ENCODE results near the gene TESMIN. TPM values are rescaled to one million over a fixed set of nuclear protein-coding genes. Genes with fewer than 3 reads are reported as not detected.

The TESMIN gene
- total and polyA plus RNA-seq, 2 of the 13 experiments (the other 11 are each of a cell fraction or from before 2014, with no cell fraction given) = 0.15 to 0.45 TPM

Other genes starting within 250 kb of the TESMIN start
- not detected in 2 replicates for gene GAL, start 67.0 kb downstream of the TESMIN start, total RNA-seq (2016; rRNA removed; fragmentation: Illumina TruSeq; extraction: Trizol)
- not detected in 2 replicates for gene GAL, start 67.0 kb downstream of the TESMIN start, polyA plus RNA-seq (2011; rRNA removed)
- 5.9 and 7.0 TPM in 2 replicates for gene CPT1A, start 90.4 kb upstream of the TESMIN start, total RNA-seq (2016; rRNA removed; fragmentation: Illumina TruSeq; extraction: Trizol)
- gene CPT1A, start 90.4 kb upstream of the TESMIN start, polyA plus RNA-seq (2011; rRNA removed) = 7.1 and 14.3 TPM in 2 replicates
- gene MRPL21, start 152.3 kb upstream of the TESMIN start, total RNA-seq (2016; rRNA removed; fragmentation: Illumina TruSeq; extraction: Trizol) = 100 and 128 TPM in 2 replicates
- gene MRPL21, start 152.3 kb upstream of the TESMIN start, polyA plus RNA-seq (2011; rRNA removed) = 56.3 and 61.5 TPM in 2 replicates
- 5.9 and 9.9 TPM in 2 replicates for gene IGHMBP2, start 152.4 kb upstream of the TESMIN start, total RNA-seq (2016; rRNA removed; fragmentation: Illumina TruSeq; extraction: Trizol)
- gene IGHMBP2, start 152.4 kb upstream of the TESMIN start, polyA plus RNA-seq (2011; rRNA removed) = 8.9 and 11.4 TPM in 2 replicates
- gene MRGPRD, start 229.5 kb upstream of the TESMIN start, total RNA-seq (2016; rRNA removed; fragmentation: Illumina TruSeq; extraction: Trizol) = not detected in 2 replicates
- not detected in 2 replicates for gene MRGPRD, start 229.5 kb upstream of the TESMIN start, polyA plus RNA-seq (2011; rRNA removed)

All from HepG2 (cell line).